Uterus (tissue), 2 donors: ENCODE measurements around the gene CD86.

Source experiments
- CTCF ChIP-seq, 4 experiments: fragments of 200-600 bp in 2 of 4; fragments of 450-650 bp in 2 of 4; sonication (generic) in 2 of 4; IDR thresholded peaks; one replicate each; pipeline ENCODE4 v1.5.1; 2016 to 2019; ENCODE audit warnings: antibody characterized with exemption in 4 of 4, mild to moderate bottlenecking in 2 of 4, moderate library complexity in 1 of 4
- POLR2A ChIP-seq, 2 donors: fragments of 450-650 bp; IDR thresholded peaks; one replicate each; pipeline ENCODE4 v1.6.1; 2016; ENCODE audit warnings: antibody characterized with exemption in 2 of 2, mild to moderate bottlenecking in 1 of 2, moderate library complexity in 1 of 2

- TF ChIP-seq CTCF (IDR thresholded peaks at IDR 0.05) (no peak), POLR2A (IDR thresholded peaks at IDR 0.05) (no peak)
Observed at GRCh38 chr3:122105626-122106025, 50.5 kb downstream of the CD86 start.
